Endothelial cell of umbilical vein (primary cell): ENCODE results near the gene TM9SF4. TPM values are rescaled to one million over a fixed set of nuclear protein-coding genes. Genes with fewer than 3 reads are reported as not detected.

Experiments
- BruUV-seq: library from RNA; stranded (reverse); fragments of 400-500 nt; replicated peaks from 2 replicates; lab custom pipeline; 2021; lab: Mats Ljungman, UMichigan
- CTCF ChIA-PET: fragments of 300-600, 350-600 bp; sonication (Branson Sonifier 250); formaldehyde crosslinking; loops from one replicate; lab custom pipeline; 2021; ENCODE audit warnings: antibody characterized with exemption, inconsistent platforms; lab: Charles Lee
- POLR2A ChIA-PET: fragments of 300-600, 350-600 bp; sonication (Branson Sonifier 250); formaldehyde crosslinking; loops from one replicate; lab custom pipeline; 2021; ENCODE audit warnings: antibody characterized with exemption, inconsistent platforms; lab: Charles Lee
- DNase-seq: peaks from one replicate; pipeline ENCODE4 v3.0.0-alpha.2; 2011; ENCODE audit warnings: low read depth, low spot score
- FAIRE-seq: peaks from 2 replicates; lab custom pipeline; 2011; peaks lifted over from hg19 to GRCh38; lab: Jason Lieb, UNC
- H2AFZ ChIP-seq: 2 replicates; pipeline ENCODE4 v1.6.0; 2012; ENCODE audit warnings: low read depth, low read length, control low read depth, inconsistent platforms
- H3K27ac ChIP-seq: 2 replicates; pipeline ENCODE4 v1.5.1; 2011; ENCODE audit warnings: low read depth, mild to moderate bottlenecking, control low read depth, low read length, moderate library complexity; ENCODE audit not compliant: insufficient read depth
- H3K27me3 ChIP-seq, 2 experiments: 2 replicates each; pipeline versions ENCODE4 v1.6.0 to v1.6.1; 2011; ENCODE audit warnings: low read length in 2 of 2, mixed read lengths in 1 of 2; ENCODE audit not compliant: control insufficient read depth in 2 of 2, insufficient read depth in 2 of 2
- H3K36me3 ChIP-seq, 2 experiments: 2 replicates in 1 of 2; 3 replicates in 1 of 2; pipeline ENCODE4 v1.5.1; 2011; ENCODE audit warnings: low read length in 2 of 2, mild to moderate bottlenecking in 1 of 2, moderate library complexity in 1 of 2; ENCODE audit not compliant: control insufficient read depth in 2 of 2, insufficient read depth in 2 of 2; ENCODE audit errors: extremely low read depth in 1 of 2
- H3K4me1 ChIP-seq: 3 replicates; pipeline ENCODE4 v1.5.1; 2011; ENCODE audit warnings: mild to moderate bottlenecking, low read length; ENCODE audit not compliant: control insufficient read depth, insufficient read depth; ENCODE audit errors: extremely low read depth
- H3K4me2 ChIP-seq: 2 replicates; pipeline ENCODE4 v1.6.1; 2011; ENCODE audit warnings: low read length, control low read depth, mixed read lengths; ENCODE audit not compliant: insufficient read depth
- H3K4me3 ChIP-seq, 3 experiments: fragments of 200-600 bp in 1 of 3; sonication (generic), shearing (Covaris generic) in 1 of 3; replicated peaks in 1 of 3; 2 replicates each; pipeline ENCODE4 v1.5.1; 2011 to 2016; ENCODE audit warnings: control low read depth in 3 of 3, low read length in 3 of 3, mild to moderate bottlenecking in 2 of 3, inconsistent platforms in 1 of 3, low read depth in 1 of 3, moderate library complexity in 1 of 3; ENCODE audit not compliant: insufficient read depth in 1 of 3
- H3K79me2 ChIP-seq: 2 replicates; pipeline ENCODE4 v1.6.0; 2012; ENCODE audit warnings: low read length, inconsistent platforms; ENCODE audit not compliant: control insufficient read depth, insufficient read depth
- H3K9ac ChIP-seq: replicated peaks from 2 replicates; pipeline ENCODE3; 2011; ENCODE audit warnings: low read length, control low read depth; ENCODE audit not compliant: insufficient read depth; ENCODE audit errors: extremely low read depth
- H3K9me1 ChIP-seq: replicated peaks from 3 replicates; pipeline ENCODE4 v1.6.0; 2011; ENCODE audit warnings: mild to moderate bottlenecking, low read length; ENCODE audit not compliant: control insufficient read depth, insufficient read depth; ENCODE audit errors: extremely low read depth
- H3K9me3 ChIP-seq: replicated peaks from 2 replicates; pipeline ENCODE4 v1.5.1; 2012; ENCODE audit warnings: low read length, inconsistent platforms; ENCODE audit not compliant: control insufficient read depth, insufficient read depth
- H4K20me1 ChIP-seq: replicated peaks from 2 replicates; pipeline ENCODE3; 2011; ENCODE audit warnings: mild to moderate bottlenecking, low read length; ENCODE audit not compliant: control insufficient read depth, insufficient read depth; ENCODE audit errors: extremely low read depth
- EZH2 ChIP-seq: IDR thresholded peaks from 2 replicates; pipeline ENCODE4 v1.6.1; 2012; ENCODE audit warnings: borderline replicate concordance, low read depth, mild to moderate bottlenecking, moderate library complexity, low read length, inconsistent platforms; ENCODE audit not compliant: severe bottlenecking
- FOS ChIP-seq: IDR thresholded peaks from 2 replicates; pipeline ENCODE4 v1.6.1; 2011; ENCODE audit warnings: mild to moderate bottlenecking, low read length, moderate library complexity, borderline replicate concordance; ENCODE audit not compliant: insufficient read depth
- GATA2 ChIP-seq: IDR thresholded peaks from 2 replicates; pipeline ENCODE4 v1.7.0; 2011; ENCODE audit warnings: low read depth, mild to moderate bottlenecking, moderate library complexity, mixed read lengths, low read length; ENCODE audit not compliant: insufficient read length, insufficient read depth
- JUN ChIP-seq: IDR thresholded peaks from 2 replicates; pipeline ENCODE4 v1.6.1; 2011; ENCODE audit warnings: borderline replicate concordance, low read depth; ENCODE audit not compliant: insufficient read length, insufficient read depth
- MAX ChIP-seq: IDR thresholded peaks from 2 replicates; pipeline ENCODE4 v1.6.1; 2011; ENCODE audit not compliant: insufficient read depth, insufficient read length
- MYC ChIP-seq: IDR thresholded peaks from one replicate; pipeline ENCODE4 v1.6.1; 2011; ENCODE audit warnings: mild to moderate bottlenecking, low read depth, low read length
- POLR2A ChIP-seq: IDR thresholded peaks from 2 replicates; pipeline ENCODE4 v1.6.1; 2012; ENCODE audit warnings: low read depth, mild to moderate bottlenecking, control low read depth, low read length
- POLR2AphosphoS5 ChIP-seq: IDR thresholded peaks from 2 replicates; pipeline ENCODE4 v1.6.1; 2012; ENCODE audit warnings: low read depth, mild to moderate bottlenecking, control low read depth, low read length, moderate library complexity; ENCODE audit not compliant: insufficient read depth
- dilution Hi-C: fragments of 300-500 bp; cut with MboI; formaldehyde crosslinking; loops from one replicate; pipeline ENCODE4 v1.15.0; 2019; ENCODE audit warnings: low sequenced_read_pairs; ENCODE audit not compliant: extremely low pct_ligation_motif_present
- intact Hi-C: fragments of 100-400 bp; cut with micrococcal nuclease; formaldehyde crosslinking; loops from one replicate; pipeline ENCODE4 v1.10.0; 2022
- polyA plus RNA-seq, 4 experiments: library from polyadenylated mRNA; depleted of rRNA in 3 of 4; stranded (reverse) in 3 of 4; unstranded in 1 of 4; fragments of >200 nt; gene quantifications; 2 replicates each; pipeline versions ENCODE4 v1.2.1 to v1.2.3, GENCODE V29; 2011 to 2012; ENCODE audit warnings: missing spikeins in 1 of 4
- total RNA-seq: library from RNA; stranded (reverse); gene quantifications from 2 replicates; pipeline ENCODE4 v1.2.3, GENCODE V29; 2021
- TF ChIP-seq, protein P1 (sequence below), 2 donors: IDR thresholded peaks; 1 replicate in 1 of 2; 2 replicates in 1 of 2; pipeline ENCODE4 v1.5.1; 2011; ENCODE audit warnings: low read length in 2 of 2, mild to moderate bottlenecking in 2 of 2, moderate library complexity in 2 of 2, control low read depth in 1 of 2, inconsistent platforms in 1 of 2, low read depth in 1 of 2; ENCODE audit not compliant: insufficient read depth in 1 of 2; ENCODE audit errors: extremely low read depth in 1 of 2

The TM9SF4 gene
- total and polyA plus RNA-seq, 2 donors (not counting 3 experiments of a cell fraction or from before 2014, with no cell fraction given), result 46.4 to 61.9 TPM

GRCh38 chr20:32087070-32087469 is 22.4 kb upstream of the TM9SF4 start:
- POLR2A ChIA-PET, result no interaction called here
- H3K79me2 ChIP-seq, result no peaks in the 10 kb centered on the region
- no peaks in the 10 kb centered on the region for H3K36me3 ChIP-seq
- no peak overlapping the region for H3K4me2 ChIP-seq
- H2AFZ ChIP-seq, result no peak overlapping the region
- no peak overlapping the region for H3K27ac ChIP-seq
- H3K4me1 ChIP-seq, result peaks cover 5% of the 10 kb centered on the region
- no peaks in the 10 kb centered on the region for H3K27me3 ChIP-seq
- H4K20me1 ChIP-seq, result no peaks in the 10 kb centered on the region
- FAIRE-seq, result no peak
- dilution Hi-C loops, result no loop called here
- TF ChIP-seq POLR2AphosphoS5 (no peak), MYC (no peak), GATA2 (no peak)
- TF ChIP-seq, protein P1, sequence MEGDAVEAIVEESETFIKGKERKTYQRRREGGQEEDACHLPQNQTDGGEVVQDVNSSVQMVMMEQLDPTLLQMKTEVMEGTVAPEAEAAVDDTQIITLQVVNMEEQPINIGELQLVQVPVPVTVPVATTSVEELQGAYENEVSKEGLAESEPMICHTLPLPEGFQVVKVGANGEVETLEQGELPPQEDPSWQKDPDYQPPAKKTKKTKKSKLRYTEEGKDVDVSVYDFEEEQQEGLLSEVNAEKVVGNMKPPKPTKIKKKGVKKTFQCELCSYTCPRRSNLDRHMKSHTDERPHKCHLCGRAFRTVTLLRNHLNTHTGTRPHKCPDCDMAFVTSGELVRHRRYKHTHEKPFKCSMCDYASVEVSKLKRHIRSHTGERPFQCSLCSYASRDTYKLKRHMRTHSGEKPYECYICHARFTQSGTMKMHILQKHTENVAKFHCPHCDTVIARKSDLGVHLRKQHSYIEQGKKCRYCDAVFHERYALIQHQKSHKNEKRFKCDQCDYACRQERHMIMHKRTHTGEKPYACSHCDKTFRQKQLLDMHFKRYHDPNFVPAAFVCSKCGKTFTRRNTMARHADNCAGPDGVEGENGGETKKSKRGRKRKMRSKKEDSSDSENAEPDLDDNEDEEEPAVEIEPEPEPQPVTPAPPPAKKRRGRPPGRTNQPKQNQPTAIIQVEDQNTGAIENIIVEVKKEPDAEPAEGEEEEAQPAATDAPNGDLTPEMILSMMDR (IDR thresholded peaks at IDR 0.05; ENCODE audit: extremely low read depth in 1 of 2, insufficient read depth in 1 of 2, low read depth in 1 of 2, low read length in 2 of 2), result no peak
- no peak overlapping the region for H3K9ac ChIP-seq
- intact Hi-C loops, result no loop called here
- CTCF ChIA-PET, result interaction anchor here (1.4 kb wide), 1 partner anchor 233 kb away, joined by 3 read pairs; no protein-coding TSS in a partner anchor
- no peak overlapping the region for H3K4me3 ChIP-seq
- DNase-seq, result no peak
- no TSS peak for BruUV-seq
- no peaks in the 10 kb centered on the region for H3K9me3 ChIP-seq
- H3K9me1 ChIP-seq, result no peaks in the 10 kb centered on the region

DNA sequence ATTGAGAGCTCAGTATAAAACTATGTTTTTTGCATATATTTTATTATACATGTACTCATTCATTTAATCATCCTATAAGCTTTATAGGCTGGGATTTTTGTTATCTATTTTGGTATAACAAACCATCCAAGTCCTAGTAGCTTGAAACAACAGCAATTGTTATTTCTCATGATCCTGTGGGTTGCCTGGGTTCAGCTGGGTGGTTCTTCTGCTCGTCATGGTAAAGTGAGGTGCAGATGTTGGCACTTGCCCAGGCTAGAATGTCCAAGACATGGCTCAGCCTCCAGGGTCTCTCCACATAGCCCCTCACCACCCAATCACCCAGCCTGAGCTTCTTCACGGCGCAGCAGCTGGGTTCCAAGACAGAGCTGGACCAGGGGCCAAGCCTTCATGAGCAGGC is 20.8 kb upstream of the TM9SF4 start:
- no peaks in the 10 kb centered on the region for H3K9me3 ChIP-seq
- peaks cover 3 to 8% of the 10 kb centered on the region in 2 experiments for H3K27me3 ChIP-seq
- POLR2A ChIA-PET, result no interaction called here
- no peaks in the 10 kb centered on the region for H3K9me1 ChIP-seq
- FAIRE-seq (no peak), DNase-seq (no peak)
- no peak overlapping the region for H3K27ac ChIP-seq
- no TSS peak for BruUV-seq
- no peak overlapping the region for H3K4me2 ChIP-seq
- no peak overlapping the region for H3K4me3 ChIP-seq
- peaks cover 5% of the 10 kb centered on the region for H3K4me1 ChIP-seq
- no peaks in the 10 kb centered on the region for H4K20me1 ChIP-seq
- H3K9ac ChIP-seq, result no peak overlapping the region
- no peaks in the 10 kb centered on the region for H3K79me2 ChIP-seq
- dilution Hi-C loops (no loop called here), intact Hi-C loops (no loop called here)
- H3K36me3 ChIP-seq, result no peaks in the 10 kb centered on the region
- no peak overlapping the region for H2AFZ ChIP-seq
- TF ChIP-seq JUN (no peak), POLR2A (no peak), MAX (no peak), POLR2AphosphoS5 (no peak), FOS (no peak), EZH2 (no peak), GATA2 (no peak), MYC (no peak)
- TF ChIP-seq, protein P1 (IDR thresholded peaks at IDR 0.05; ENCODE audit: extremely low read depth in 1 of 2, insufficient read depth in 1 of 2, low read depth in 1 of 2, low read length in 2 of 2), result no peak
- CTCF ChIA-PET, result interaction anchor here (5.4 kb wide), 1 partner anchor 235 kb away, joined by 62 read pairs; no protein-coding TSS in a partner anchor
